Body of pancreas (tissue), 4 donors: ENCODE results near the gene CCDC137.

Experiments used
- CTCF ChIP-seq, 7 experiments: fragments of 450-650 bp in 4 of 7; fragments of 200-600 bp in 3 of 7; sonication (generic) in 3 of 7; IDR thresholded peaks; one replicate each; pipeline ENCODE4 v1.5.1; 2016 to 2019; ENCODE audit warnings: antibody characterized with exemption in 7 of 7
- POLR2A ChIP-seq, 3 donors: fragments of 450-650 bp; IDR thresholded peaks; one replicate each; pipeline ENCODE4 v1.6.1; 2016; ENCODE audit warnings: antibody characterized with exemption in 3 of 3, mild to moderate bottlenecking in 2 of 3

GRCh38 chr17:81694810-81695209, 28.3 kb downstream of the CCDC137 start:
- TF ChIP-seq CTCF (IDR thresholded peaks at IDR 0.05) (no peak), POLR2A (IDR thresholded peaks at IDR 0.05) (no peak)
